ENCODE measurements around the gene ZNF512B. TPM values are rescaled to one million over a fixed set of nuclear protein-coding genes. Genes with fewer than 3 reads are reported as not detected.
"Not testable (repeated sequence)": the region's sequence is repeated elsewhere in the genome, so short reads cannot be mapped to it uniquely, and the experiment has no call there.

ZNF512B gene
- total RNA-seq, 1 donor from 2014 or later = 4.5 TPM

DNA sequence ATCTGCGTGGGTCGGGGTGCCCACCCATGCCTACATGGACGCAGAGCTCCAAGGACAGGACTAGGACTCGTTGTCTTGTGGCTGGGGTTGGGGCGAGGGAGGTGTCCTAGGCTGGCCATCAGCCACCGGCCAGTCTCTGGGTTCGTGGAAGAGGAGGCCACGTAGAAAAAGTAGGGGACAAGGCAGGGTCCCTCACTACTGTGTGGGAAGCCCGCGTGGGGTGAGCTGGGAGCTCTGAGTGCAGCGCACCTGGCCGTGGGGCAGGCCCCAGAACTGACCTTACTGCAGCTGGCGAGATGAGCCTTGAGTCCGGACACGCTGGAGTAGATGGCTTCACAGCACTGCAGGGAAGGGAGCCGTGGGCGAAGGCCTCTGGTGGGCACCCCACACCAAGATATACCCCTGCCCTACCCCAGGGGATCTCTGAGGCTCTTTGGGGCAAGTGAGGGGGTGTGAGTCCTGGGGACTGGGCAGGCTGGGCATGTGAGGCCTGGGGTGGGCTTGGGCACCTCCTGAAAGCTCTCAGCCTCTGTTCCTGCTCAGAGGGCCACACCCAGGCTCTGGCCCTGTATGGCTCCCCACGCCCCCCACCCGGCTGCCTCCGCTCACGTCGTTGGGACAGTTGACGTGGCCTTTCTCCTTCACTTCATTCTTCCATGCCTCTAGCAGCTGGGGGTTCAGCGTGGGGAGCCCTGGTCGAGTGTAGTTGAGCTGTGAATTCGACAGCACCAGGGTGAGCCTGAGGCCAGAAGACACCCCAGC is 7.9 kb downstream of the ZNF512B start:
- peaks cover 24% of the 10 kb centered on the region for H3K36me3 ChIP-seq (ENCODE audit: control insufficient read depth, insufficient read depth, low read length)
- H3K27me3 ChIP-seq (ENCODE audit: control insufficient read depth, insufficient read depth, low read length) = no peaks in the 10 kb centered on the region
- no peak for DNase-seq (ENCODE audit: low read depth)
- H3K4me3 ChIP-seq (ENCODE audit: low read depth, low read length) = no peak overlapping the region
- TF ChIP-seq, protein P1, sequence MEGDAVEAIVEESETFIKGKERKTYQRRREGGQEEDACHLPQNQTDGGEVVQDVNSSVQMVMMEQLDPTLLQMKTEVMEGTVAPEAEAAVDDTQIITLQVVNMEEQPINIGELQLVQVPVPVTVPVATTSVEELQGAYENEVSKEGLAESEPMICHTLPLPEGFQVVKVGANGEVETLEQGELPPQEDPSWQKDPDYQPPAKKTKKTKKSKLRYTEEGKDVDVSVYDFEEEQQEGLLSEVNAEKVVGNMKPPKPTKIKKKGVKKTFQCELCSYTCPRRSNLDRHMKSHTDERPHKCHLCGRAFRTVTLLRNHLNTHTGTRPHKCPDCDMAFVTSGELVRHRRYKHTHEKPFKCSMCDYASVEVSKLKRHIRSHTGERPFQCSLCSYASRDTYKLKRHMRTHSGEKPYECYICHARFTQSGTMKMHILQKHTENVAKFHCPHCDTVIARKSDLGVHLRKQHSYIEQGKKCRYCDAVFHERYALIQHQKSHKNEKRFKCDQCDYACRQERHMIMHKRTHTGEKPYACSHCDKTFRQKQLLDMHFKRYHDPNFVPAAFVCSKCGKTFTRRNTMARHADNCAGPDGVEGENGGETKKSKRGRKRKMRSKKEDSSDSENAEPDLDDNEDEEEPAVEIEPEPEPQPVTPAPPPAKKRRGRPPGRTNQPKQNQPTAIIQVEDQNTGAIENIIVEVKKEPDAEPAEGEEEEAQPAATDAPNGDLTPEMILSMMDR (IDR thresholded peaks at IDR 0.05; ENCODE audit: insufficient read depth, low read length, severe bottlenecking) = no peak
- no peak for FAIRE-seq

- not testable (repeated sequence) for H3K4me3 ChIP-seq (ENCODE audit: low read depth, low read length); DNase-seq (ENCODE audit: low read depth); FAIRE-seq; H3K27me3 ChIP-seq (ENCODE audit: control insufficient read depth, insufficient read depth, low read length)
- H3K36me3 ChIP-seq (ENCODE audit: control insufficient read depth, insufficient read depth, low read length) = peaks cover 22% of the 10 kb centered on the region
Observed at GRCh38 chr20:63960654-63961621, 8.8 kb downstream of the ZNF512B start.

GRCh38 chr20:63959699-63960075 is 10.0 kb downstream of the ZNF512B start:
- FAIRE-seq = no peak
- H3K27me3 ChIP-seq (ENCODE audit: control insufficient read depth, insufficient read depth, low read length) = no peaks in the 10 kb centered on the region
- DNase-seq (ENCODE audit: low read depth) = no peak

DNA sequence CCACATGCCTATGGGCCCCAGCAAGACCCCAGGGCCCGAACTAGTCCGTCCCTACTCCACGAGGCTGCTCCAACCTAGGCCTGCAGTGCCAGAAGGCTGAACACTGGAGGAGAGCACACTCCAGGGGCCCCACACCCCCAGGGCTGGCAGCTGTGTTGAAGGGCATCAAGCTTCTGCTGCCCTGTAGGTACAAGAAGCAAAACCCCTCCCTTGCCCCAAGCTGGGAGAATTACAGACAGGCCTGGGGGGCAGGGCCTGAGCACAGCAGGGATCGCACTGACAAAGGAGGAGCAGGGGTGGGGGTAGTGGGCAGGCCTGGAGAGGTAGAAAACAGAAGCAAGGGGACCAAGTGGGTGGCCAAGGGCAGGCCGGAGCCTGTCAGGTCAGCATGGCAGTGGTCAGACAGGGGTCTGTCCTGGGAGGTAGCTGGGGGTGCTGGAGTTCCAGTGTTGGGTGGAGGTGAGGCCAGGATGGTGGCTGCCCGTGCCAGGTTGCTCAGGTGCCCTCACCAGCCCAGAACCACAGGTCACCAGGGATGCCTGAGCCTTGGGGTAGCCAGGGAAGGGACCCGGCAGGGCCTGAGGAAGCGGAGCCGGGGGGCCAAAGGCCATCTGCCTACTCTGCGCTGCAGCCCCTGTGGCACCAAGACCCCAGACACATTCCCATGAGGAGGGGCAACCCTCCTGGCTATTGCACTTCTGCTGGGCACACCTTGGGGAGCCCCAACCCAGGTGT is 10.6 kb downstream of the ZNF512B start:
- TF ChIP-seq, protein P1 (IDR thresholded peaks at IDR 0.05; ENCODE audit: insufficient read depth, low read length, severe bottlenecking) = no peak
- Histone ChIP-seq H3K27me3 (ENCODE audit: control insufficient read depth, insufficient read depth, low read length) (no peaks in the 10 kb centered on the region), H3K36me3 (ENCODE audit: control insufficient read depth, insufficient read depth, low read length) (peaks cover 22% of the 10 kb centered on the region), H3K4me3 (ENCODE audit: low read depth, low read length) (no peak overlapping the region)
- FAIRE-seq = no peak
- no peak for DNase-seq (ENCODE audit: low read depth)

More at GRCh38 chr20:63959699-63960075, 10.0 kb downstream of the ZNF512B start:
- no peak overlapping the region for H3K4me3 ChIP-seq (ENCODE audit: low read depth, low read length)
- peaks cover 22% of the 10 kb centered on the region for H3K36me3 ChIP-seq (ENCODE audit: control insufficient read depth, insufficient read depth, low read length)
- TF ChIP-seq, protein P1 (IDR thresholded peaks at IDR 0.05; ENCODE audit: insufficient read depth, low read length, severe bottlenecking) = no peak

DNA sequence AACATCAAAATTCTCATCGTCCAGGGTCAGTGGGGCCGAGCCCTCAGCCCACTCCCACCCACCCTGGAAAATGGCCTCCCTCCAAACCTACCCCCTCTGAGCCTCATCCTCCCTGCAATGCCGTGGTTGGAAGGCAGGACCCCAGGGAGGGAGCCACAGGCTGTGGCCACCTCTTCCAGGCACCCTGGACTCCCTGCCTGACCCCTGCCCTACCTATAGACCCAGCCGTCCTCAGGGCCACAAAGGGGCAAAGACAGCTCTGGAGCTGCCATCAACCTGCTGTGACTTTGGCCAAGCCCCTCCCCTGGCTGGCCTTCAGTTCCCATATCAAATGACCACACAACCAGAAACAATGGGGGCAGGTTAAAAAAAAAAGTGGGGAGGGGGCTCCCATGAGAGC is 11.3 kb downstream of the ZNF512B start:
- DNase-seq (ENCODE audit: low read depth) (no peak), FAIRE-seq (no peak)
- Histone ChIP-seq H3K27me3 (ENCODE audit: control insufficient read depth, insufficient read depth, low read length) (no peaks in the 10 kb centered on the region), H3K4me3 (ENCODE audit: low read depth, low read length) (no peak overlapping the region), H3K36me3 (ENCODE audit: control insufficient read depth, insufficient read depth, low read length) (peaks cover 18% of the 10 kb centered on the region)
- TF ChIP-seq, protein P1 (IDR thresholded peaks at IDR 0.05; ENCODE audit: insufficient read depth, low read length, severe bottlenecking) = no peak

Data from bronchial epithelial cell (primary cell).